Head of caudate nucleus (tissue), 42 donors: ENCODE data around the gene INSYN1.
"Not testable (repeated sequence)": the region's sequence is repeated elsewhere in the genome, so short reads cannot be mapped to it uniquely, and the experiment has no call there.

Experiments used
- DNase-seq, 42 donors: peaks; one replicate each; pipeline versions ENCODE4 v3.0.0 to v3.0.0-alpha.2; 2020 to 2021; ENCODE audit warnings: mixed read lengths in 7 of 42
- intact Hi-C: fragments of 100-400 bp; cut with DNase I; formaldehyde crosslinking; loops from one replicate; pipeline ENCODE4 v1.15.0; 2022

INSYN1 gene, protein sequence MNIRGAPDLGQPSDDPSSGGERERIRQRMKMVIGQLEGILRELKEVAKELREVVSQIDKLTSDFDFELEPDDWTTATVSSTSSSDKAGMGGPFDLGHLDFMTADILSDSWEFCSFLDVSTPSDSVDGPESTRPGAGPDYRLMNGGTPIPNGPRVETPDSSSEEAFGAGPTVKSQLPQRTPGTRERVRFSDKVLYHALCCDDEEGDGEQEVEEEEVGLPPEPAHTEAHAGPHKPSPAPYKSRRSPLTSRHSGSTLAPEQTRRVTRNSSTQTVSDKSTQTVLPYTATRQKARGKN

DNA sequence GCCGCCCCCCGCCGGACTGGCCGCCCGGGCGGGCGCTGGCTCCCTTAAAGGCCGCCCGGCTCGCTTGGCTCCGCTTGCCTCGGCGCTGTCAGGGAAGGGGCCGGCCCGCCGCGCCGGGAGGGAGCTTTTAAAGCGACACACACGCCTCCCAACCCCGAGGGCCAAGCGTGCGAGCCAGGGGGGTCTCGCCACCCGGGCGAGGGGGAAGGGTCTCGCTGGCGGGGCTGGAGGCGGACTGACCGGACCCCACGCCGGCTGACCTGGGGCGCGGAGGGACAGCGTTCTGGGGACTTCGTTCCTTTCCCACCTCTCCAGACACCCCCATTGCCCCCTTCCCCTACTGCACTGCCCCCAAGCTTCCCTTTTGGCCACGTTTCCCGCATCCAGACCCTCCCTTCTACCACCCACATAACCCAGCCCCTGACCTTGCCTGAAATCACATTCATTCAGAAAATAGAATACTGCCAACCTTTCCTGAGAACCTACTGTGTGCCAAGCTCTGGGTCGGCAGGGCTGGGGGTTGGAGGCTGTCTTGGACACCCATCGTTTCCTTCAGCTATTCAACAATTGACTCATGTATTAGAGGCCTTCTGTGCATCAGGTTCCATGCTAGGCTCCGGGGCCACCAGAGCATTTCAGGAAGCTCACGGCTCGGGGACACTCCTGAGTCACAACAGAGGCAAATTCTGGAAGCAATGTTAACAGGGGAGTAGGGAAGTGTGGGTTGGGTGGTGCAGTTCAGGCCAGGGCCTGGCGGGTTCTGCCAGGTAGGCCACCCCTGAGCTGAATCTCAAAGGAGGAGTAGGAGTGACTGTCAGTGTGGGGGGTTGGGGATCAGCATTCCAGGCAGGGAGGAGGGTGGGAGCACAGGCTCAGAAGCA, at the start of gene INSYN1:
Gene INSYN1 (minus strand): TSS at position 102 of the 881 bp plus-strand sequence. CDS start 2,221 bp downstream, outside the sequence.
- intact Hi-C loops: no loop called here
- DNase-seq: peak in 31 of 42 donors; percentile 27 to 75 (median 53)

DNA sequence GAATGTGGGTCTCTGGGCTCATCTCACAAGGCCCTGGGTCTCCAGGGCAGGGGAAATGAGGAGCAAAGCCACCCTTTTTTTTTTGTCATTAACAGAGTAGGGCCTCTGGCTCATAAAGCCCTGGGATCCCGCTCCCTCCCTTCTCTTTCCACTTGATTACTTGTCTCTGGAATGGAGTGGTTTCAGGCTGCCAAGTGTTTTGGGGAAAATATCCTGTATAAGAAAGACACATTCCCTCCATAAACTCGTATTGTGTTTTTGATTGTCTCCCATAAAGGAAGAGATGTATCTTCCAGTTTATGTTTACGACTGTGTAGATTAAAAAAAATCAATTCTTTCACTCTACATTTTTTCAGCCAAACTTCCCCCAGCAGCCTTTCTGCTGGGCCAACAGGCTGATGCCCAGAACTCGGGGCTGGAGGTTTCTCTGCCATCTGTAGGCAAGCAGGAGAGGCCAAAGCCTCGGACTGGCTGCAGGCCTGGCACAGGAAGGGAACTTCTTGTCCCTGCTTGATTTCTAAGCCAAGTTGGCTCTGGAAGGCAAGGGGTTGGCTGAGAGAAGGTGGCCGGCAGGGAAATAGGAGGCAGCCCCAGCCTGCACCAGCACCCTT, 49.4 kb upstream of the INSYN1 start:
- DNase-seq: peak in 36 of 42 donors; percentile 28 to 81 (median 54)
- intact Hi-C loops: no loop called here

DNA sequence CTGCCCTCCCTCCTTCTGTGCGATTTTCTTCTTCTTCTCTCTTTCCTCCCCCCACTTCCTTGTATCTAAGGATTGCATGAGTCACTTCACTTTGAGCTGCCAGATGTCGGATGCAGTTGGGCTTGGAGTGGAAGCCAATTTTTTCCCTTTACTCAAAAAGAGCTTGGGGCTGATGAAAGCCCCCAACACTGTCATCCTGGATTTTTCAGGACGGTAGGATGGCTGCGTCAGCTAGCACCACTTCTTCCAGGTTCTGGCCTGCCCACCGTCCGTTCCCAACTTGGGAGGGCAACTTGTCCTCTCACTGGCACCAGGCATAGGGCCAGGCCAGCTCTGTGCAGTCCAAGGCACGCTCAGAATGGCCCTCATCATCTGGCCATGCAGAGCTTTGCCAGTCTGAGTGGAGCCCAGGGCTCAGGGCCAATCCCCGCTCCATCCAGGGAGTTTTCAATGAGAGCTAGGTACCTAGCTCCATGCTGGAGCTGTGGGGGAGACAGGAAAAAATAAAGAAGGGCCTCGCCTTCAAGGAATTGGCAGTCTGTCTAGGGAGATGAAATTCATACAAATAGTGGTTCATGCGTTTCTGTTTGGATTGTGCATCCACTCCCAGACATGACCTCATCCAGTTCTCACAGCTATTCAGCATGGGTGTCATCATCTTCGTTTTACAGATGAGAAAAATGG, 47.7 kb upstream of the INSYN1 start:
- intact Hi-C loops: no loop called here
- peak in 41 of 42 donors; percentile 35 to 85 (median 65) for DNase-seq

DNA sequence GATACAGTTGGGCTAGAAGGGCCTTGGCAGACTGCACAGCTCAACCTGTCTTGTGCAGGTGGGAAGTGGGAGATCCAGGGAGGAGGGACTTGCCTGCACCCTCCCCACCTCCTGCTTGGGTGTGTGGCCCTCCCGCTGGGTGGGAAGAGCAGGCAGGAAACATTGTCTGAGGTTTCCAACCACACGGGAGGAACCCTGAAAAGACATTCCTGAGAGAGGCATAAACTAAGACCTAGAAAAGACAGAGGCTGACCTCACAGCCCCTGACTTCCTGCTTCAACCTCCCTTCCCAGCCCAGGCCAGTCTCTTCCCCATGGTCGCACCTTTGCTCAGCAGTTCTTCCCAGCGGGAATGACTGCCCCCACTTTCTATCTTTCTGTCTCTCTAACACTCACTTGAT, 46.3 kb upstream of the INSYN1 start:
- intact Hi-C loops: no loop called here
- no peak for DNase-seq

DNA sequence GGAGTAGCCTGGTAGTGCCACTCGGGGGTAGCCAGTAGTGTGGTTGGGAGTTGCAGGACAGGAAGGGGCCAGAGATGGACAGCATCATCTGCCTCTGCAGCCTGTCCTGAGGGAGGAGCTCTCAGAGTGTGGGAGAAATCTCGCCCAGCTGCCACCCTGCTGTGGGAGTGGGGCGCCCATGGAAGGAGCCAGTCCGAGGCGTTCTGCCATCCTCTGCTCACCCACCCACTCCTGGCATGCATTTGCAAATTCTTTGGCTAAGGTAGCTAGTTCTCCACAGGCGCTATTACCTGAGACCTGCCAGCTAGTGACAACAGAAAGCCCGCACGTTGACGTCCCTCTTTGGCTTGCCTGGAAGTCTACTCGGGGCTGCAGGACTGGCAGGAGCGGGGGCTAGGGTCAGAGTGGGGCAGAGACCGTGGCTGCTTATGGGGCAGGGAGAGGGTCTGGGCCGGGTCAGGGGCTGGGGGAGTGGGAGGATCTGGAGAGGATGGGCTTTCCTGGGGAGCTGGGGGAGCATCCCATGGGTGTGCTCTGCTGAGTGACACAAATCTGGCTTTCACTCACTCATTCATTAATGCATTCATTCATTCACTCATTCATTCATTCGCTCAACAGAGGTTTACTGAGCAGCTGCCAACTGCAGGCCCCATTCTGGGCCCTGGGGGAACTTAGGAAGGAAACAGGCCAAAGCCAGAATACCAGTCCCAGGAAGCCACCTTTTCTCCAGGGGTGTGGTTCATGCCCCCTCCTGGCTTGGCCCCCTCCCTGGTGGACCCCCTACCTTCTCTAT, 44.4 kb upstream of the INSYN1 start:
- intact Hi-C loops: no loop called here
- no peak for DNase-seq

DNA sequence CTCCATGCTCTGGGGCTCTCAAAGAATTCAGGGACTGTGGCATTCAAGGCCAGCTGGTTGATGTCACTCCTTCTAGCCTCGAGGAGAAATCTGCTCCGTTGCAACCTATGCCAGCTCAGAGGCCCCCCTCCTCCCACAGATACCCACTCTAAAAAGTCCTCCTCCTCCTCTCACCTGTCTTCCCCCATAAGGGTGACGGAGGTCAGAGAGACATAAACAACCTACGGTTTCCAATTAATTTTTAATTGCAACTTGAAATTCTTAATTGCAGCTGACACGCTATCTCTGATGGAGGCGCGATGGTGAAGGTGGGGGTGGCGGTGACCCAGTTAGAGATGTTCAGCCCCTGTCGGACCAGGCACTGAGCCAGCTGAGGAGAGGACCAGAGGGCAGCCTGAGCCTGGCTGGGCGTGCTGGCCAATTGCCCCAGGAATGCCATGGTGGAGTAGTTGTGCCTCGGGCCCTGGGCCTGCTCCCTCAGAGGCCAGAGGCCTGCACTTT, 43.2 kb upstream of the INSYN1 start:
- peak in 9 of 42 donors; percentile 22 to 54 (median 33) for DNase-seq
- intact Hi-C loops: no loop called here

DNA sequence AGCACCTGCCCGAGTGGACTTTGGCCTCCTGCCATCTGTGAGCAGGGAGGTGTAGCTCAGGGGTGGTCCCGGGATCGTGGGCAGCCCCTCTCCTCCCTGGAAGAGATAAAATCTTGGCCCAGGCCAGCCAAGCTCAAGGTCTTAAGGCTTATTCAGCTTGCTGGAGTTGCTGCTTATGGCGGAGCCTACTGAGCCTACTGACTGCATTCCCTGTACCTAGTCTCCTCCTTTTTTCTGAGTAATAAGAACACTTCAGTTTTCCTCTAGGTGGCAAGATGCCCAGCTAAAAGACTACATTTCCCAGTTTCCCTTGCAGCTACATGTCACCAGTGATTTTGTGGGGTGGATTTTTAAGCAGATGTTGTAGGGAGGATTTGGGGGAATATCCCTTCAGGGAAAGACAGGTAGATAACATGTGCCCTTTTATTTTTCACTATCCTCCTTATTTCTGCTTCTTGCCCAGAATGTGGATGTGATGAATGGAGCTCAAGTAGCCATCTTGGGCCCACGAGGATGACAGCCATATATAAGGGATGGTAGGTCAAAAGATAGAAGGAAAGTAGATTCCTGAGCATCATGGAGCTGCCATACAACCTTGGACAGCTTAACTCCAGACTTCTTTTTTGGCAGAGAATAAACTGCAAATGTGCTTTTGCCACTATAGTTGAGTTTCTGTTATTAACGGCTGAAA, 41.4 kb upstream of the INSYN1 start:
- intact Hi-C loops: no loop called here
- peak in 1 of 42 donors; percentile 37 for DNase-seq

DNA sequence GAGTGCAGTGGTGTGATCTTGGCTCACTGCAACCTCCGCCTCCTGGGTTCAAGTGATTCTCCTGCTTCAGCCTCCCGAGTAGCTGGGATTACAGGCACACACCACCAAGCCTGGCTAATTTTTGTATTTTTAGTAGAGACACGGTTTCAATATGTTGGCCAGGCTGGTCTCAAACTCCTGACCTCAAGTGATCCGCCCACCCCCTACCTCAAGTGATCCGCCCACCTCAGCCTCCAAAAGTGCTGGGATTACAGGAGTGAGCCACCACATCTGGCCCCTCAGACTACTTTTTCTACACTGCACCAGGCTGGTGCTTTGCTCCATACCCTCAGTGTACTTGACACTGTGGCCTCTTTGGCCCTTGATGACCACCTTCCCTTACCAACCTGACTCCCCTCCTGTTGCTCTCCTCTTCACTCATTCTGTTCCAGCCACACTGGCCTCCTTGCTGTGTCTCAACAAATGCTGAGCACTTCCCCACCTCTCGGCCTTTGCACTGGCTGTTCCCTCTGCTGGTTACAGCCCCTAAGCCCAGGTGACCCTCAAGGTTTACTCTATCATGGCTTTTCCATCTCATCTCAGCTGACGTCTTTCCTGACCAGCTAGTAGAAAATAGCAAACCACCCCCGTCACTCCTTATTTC, 39.9 kb upstream of the INSYN1 start:
- DNase-seq, intact Hi-C loops: not testable (repeated sequence)

DNA sequence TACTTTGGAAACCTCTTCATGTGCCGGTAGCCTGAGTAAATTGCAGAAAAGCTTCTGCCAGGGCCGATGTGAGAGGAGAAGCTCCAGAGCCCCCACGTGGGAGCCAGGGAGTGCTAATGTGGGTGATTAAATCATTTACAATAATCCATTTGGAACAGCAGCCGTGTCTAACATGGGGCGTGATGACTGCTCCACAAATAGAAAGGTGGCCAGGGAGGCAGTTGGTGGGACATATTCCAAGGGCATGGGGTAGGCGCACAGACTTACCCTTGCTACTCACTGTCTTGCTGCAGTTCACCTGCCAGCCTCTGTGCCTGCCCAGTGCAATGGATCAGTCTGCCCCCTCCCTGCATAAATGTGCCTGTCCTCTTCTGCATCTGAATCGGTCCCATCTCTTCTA, 39.3 kb upstream of the INSYN1 start:
- intact Hi-C loops: no loop called here
- DNase-seq: peak in 12 of 42 donors; percentile 19 to 69 (median 40)

DNA sequence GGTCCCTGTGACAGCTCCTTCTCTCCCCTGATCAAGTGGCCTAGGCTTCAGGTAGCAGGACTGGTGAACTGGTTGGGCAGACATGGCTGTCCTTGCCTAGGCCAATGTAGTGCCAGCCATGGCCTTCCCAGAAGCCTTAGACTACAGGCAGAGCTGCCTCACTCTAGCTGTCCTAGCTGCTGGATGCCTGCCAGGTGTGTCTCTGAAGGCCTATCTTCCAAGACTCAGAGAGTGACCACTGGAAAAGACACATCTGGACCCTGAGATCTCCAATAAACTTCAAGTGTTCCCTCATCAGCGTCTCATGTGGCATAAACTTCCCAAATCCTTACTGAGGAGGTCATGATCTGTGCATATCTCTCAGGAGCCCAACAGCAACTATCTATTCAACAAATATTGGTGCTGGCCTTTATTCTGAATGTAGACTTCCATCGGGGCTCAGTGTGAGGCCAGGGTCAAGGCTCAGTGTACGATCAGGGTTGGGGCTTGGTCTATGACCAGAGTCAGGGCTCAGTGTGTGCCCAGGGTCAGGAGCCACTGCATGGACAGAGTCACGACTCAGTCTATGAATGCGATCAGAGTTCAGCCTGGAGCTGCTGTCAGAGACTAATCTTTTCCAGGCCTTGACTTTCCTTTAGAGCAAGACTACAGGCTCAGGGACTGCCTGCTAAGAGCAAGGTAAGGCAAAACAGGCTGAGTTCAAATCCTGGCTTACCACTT, 36.5 kb upstream of the INSYN1 start:
- intact Hi-C loops: no loop called here
- no peak for DNase-seq

DNA sequence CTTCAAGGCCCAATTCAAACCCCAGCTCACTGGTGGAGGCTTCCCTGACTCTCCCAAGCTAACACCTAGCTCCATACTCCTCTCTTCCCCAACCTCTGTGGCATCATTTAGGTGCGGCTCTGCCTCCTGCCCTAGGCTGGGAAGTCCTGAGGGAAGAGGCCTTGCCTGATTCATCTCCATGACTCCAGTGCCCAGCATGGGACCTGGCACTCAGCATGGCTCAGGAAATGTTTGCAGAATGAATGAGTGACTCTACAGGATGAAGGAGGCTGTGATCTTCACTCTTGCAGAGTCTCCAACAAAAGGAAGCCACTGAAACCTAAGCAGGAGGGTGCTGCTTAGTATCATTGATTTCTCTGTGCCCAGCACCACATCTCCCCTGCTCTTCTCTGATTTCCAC, 34.5 kb upstream of the INSYN1 start:
- DNase-seq: no peak
- intact Hi-C loops: no loop called here

DNA sequence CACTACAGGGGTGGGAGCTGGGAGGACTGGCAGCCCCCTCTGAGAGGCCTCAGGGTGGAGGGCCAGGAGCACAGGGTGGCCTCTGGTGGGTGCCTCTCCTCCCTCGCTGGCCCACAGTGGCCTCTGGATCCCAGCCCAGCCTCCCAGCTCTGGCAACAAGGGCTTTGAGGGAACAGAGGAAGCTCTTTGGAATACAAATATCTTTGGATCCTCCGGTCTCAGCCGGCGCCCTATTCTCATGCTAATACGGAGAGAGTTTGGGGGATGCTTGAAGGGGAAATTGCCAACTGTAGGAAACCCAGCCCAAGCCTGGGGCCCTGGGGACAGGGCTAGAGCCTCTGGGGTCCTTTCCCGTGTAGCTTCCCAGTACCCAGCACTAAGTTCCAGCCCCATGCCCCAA, 33.4 kb upstream of the INSYN1 start:
- peak in 34 of 42 donors; percentile 32 to 80 (median 58) for DNase-seq
- intact Hi-C loops: no loop called here

DNA sequence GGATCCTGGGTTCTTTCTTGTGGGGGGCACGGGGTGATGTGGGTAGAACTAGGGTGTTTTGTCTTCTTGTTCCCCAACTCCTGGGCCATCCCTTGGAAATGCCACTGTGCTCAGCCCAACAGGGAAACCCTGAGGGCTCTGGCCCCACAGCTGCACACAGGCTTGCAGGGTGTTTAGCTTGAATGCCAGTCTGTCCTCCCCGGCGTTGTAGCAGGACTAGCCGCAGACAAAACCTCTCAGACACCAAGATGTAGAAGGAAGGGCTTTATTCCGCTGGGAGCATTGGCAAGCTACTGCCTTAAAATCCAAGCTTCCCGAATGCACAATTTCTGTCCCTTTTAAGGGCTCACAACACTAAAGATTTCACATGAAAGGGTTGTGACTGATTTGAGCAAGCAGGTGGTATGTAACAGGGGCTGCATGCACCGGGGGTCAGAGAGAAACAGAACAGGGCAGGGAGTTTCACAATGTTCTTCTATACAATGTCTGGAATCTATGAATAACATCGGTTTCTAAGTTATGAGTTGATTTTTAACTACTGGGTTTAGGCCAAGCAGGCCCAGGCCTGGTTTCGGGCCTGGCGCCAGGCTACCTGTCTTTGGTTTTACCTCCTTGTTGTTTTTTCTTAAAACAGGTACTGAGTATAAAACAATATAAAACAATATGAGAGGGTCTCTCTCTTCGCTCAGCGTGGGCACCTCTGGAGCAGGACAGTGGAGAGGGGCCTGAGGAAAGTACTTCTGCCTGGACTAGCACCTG, 32.3 kb upstream of the INSYN1 start:
- intact Hi-C loops: not testable (repeated sequence)
- DNase-seq: peak in 3 of 42 donors; percentile 33 to 46 (median 42)

DNA sequence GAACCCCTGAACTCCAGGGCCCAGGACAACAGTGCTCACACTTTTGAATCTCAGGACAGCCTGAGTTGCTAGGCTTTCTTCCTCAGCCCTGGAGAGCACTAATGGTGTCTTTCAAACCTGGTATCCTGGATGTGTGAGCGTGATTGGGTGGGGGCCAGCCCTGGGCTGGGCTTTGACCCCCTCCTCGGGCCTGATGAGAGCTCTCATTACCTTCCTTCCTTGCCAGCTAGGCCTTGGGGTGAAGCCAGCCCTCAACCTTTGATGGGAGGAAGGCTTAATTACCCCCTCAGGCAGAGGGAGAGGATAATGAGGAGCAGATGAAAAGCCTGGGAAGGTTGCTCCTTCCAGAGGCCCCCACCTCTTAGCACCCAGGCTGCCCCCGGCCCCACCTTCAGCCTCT, 31.1 kb upstream of the INSYN1 start:
- intact Hi-C loops: no loop called here
- DNase-seq: peak in 15 of 42 donors; percentile 28 to 75 (median 47)

DNA sequence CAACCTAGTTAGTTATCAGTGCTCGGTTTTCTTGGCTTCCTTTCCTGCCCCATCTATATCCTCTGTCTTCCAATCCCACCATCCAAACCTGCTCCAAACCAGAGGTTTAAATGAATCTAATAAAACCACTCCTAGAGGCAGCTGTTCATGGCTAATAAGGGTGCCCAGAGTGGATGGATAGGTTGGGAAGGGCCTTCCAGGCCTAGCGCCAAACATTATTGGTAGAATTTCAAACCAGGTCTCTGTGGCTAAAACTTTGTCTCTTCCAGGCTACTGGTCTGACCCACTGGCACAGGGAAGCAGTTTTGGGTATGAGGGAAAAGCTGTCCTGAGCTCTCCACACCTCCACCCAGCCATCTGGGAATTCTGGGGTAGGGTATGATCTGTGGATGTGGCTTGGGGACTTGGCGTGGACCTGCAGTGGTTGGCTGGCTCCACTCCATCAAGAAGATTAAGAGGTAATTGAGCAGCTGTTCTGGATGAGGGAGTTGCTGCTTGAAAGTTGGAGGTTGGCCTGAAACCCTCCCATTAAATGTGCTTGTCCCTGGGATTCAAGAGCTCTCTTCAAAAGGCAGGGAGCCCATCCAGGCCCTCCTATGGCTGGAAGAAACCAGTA, 29.3 kb upstream of the INSYN1 start:
- intact Hi-C loops: no loop called here
- no peak for DNase-seq
